Fibroblast of skin of back (primary cell): ENCODE results near the gene IFRD2.
"Not testable (repeated sequence)": the region's sequence is repeated elsewhere in the genome, so short reads cannot be mapped to it uniquely, and the experiment has no call there.

Experiments
- DNase-seq: peaks from one replicate; pipeline ENCODE4 v3.0.0-alpha.2; 2013

Gene IFRD2

DNA sequence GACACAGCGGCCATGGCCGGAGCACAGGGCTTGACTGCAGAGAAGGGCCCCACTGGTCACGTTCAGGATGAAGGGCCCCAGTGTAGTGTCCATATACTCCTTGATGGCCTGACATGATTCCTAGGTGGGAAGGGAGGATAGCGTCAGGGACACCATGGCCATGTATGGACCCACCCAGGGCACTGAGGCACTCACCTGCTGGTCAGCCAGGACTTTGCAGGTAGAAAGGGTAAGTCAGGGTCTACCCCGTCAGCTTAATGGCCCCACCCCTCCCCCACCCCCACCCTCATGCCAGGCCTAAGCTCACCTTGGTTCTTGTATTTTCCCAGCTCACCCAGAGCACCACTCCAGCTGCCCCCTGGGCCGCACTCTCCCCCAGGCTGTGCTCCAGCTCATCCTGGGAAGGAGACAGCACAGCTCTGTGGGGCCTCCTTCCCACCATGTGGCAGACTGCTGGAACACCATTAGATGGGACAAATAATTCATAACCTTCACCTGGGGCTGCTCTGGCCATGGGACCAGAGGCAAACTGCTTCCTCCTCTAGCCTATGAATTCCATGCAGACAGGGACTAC, 8.5 kb upstream of the IFRD2 start:
- no peak for DNase-seq

DNA sequence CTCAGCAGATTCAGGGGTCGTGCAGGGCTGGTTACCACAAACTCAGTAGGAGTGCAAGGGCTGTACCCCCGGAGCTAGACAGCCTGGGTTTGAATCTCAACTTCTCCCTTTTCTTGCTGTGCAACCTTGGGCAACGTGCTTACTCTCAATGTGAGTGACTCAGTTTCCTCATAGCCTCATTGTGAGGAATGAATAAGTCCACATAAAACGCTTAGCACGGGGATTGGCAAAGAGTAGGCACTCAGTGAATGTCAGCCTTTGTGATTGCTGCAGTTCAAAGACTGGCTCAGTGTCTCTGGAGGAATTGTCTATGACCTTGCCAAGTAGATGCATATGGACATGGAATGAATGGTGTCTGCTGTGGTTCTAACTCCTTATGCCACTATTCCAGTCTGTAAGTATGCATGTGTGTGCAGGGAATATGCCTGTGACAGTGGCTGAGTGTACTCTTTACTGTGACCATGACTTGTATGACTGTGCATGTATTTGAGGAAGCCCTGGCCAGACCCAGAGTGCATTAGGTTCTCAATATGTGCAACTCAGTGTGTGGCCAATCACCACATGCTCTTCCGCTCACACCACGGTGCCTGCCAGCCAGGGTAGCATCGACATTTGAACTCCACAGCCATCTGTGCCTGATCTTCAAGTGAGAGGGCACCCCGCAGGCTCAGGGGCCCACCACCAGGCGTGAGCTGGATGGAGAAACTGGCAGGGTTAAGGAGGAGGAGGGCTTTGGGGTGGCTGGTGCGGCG, 7.9 kb upstream of the IFRD2 start:
- DNase-seq, result peak; percentile 30

DNA sequence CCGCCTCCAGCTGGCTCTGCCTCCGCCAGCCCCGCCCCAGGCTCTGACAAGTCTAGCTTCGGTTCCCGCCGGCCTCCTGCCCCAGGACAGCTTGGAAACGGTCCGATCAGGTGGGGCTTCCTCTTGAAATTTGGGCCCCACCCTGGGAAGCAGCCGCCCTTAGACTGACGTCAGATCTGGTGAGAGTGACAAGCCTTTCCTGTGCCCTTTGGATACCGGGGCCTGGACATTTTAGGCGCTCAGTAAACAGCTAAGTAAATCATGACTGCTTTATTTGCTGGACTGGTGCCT, 7.4 kb upstream of the IFRD2 start:
- no peak for DNase-seq

DNA sequence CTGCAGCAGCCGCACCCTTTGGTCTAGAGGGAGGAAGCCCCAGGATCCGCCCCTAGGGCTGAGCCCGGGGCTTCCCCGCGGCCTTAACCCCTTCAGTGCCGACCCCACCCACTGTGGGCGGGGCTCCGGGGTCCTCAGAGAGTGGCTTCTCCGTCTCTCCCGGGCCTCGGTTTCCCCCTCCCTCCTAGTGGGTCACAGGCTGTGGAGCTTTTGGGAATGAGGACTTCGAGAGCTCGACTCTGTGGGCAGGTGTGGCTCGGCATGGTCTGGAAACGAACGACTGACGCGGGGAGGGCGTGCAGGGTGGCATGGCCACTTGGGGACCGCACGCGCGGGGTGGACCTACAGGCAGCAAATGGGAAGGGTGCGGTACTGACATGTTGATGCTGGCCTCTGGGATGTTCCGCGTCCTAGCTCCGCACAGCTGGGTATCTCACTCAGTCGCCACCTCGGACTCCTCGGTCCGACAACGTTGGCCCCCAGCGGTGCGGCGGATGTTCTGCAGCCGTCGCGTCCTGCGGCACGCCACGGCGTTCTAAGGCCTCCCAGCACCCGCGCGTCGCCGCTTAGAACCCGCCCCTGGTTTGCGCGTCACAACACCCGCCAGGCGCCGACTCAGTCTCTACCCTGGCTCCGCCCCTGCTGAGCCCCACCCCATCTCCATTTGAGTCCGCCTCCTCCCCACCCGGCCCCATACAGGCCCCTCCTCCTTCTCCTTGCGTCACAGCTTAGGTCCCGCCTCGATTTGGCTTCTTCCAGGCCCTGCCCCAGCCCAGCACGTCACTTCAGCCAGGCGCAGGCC, 6.8 kb upstream of the IFRD2 start, which contains the start of the genes HYAL3 and NAA80:
HYAL3 (minus strand) TSS at position 570 of the 802 bp plus-strand sequence. CDS start 3,803 bp downstream, outside the sequence.
NAA80 (minus strand) TSS at position 570 of the 802 bp plus-strand sequence. CDS start 1,942 bp downstream, outside the sequence.
- DNase-seq, result peak; percentile 99

DNA sequence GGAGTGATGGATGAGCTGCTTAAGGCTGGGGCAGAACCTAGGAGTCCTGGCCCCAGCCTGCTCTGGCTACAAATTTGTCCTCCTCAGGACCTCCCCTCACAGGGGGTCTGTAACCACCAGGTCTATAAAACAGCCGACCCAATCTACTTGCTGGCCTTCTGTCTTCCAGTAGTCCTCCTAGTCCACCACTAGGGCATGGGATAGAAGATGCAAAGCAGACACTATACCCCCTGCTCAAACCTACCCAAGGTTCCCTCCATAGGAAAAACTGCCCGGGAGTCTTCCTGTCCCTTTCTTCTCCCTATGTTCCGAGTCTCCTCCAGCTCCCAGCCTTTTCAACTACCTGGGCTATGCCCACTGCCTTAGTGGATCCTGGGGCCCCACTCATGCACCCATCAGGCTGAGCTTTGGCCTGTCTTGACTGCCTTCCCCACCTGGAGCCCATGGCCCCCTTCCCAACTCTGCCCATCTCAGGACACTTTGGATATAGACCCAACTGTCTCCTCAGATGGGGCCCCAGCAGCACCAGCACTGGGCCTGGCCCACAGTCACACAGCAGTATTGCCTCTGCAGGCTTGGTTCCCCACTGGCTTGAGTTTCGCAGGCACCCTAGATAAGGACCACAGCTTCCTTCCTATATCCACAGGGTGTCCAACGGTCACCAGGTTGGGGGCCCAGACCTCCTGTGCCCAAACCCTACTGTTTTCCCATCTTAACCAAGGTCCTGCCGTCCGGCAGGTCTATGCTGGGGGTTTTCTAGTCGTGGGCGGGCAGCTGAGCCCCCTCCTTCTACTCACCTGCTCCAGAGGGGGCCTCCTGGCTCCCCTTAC, 5.9 kb upstream of the IFRD2 start:
- no peak for DNase-seq

DNA sequence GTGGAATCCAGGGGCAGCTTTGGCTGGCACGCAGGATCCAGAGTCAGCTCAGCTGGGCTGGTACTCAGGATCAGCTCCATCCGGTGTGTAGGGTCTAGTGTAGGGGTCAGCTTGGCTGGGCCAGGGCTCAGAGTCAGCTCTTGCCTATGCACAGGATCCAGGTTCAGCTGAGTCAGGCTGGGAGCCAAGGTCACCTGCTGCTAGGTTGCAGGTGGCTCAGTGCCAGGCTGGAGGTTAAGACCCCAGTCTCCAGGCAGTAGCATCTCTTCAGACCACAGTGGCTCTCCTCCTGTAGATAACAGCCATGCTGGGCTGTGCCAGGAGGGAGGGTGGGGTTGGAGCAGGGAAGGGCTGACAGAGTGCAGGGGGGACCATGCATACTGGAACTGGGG, 5.2 kb upstream of the IFRD2 start:
- DNase-seq, result no peak

DNA sequence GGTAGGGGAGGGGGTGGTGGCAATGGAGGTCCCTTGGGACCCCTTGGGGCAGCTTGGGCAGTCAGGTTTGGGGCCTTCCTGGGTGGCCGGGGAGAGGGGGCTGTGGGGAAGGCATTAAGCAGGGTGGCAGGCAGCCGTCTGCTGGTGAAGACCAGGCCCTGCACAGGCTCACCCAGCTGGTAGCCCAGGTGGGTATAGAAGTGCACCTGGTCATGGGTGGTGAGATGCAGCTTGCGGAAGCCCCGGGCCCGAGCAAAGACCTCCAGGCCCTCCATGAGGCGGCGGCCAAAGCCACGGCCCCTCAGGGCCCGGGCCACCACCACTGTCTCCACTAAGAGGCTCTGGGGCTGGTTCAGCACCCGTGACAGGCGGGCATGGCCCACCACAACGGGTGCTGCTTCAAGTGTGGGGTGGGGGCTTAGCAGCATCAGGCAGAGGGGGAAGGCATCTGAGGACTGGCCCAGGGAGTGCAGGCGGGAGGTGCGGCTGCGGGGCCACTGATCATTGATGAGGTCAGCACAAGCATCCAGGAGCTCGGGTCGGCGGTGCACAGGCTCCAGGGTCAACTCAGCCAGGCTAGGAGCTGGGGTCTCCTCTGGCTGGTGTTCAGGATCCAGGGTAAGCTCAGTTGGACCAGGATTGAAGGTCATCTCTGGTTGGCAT, 4.6 kb upstream of the IFRD2 start:
- DNase-seq, result no peak

DNA sequence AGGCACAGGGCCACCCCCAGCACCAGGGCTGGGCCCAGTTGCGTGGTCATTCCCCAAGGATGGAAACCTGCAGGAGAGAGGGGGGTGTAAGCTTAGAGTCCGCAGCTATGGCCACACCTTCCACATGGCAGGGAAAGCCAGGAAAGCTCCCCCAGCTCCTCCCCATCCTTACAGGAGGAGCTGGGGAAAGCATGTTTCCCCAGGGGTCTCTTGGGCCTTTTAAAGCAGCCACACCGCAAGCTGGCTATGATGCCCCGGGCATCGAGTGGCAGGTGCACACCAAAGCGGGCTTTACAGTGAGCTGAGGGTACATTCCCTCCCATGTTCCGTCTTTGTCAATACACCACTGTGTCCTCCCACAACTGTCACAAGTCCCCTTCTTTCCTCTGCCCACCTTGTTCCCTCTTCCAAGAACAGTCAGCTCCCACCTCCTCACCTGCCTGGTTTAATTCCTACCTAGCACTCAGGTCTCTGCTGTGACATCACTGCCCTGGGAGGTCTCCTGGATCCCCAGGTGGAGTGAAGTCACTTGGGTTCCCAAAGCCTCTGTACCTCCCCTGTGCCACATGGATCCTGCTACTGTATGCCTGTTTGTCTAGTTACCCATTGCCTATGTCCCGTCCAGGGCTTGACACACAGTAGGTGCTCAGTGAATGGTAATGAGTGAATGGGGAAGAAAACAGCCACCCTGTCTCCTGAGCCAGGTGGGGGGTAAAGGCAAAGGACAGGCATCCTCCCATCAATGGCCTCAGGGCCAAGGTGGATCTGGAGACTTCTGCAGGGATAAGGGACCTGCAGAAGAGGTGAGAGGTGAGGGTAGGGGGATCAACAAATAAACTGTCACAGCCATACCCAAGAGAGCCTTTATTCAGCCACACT, 3.6 kb upstream of the IFRD2 start:
- DNase-seq, result no peak

DNA sequence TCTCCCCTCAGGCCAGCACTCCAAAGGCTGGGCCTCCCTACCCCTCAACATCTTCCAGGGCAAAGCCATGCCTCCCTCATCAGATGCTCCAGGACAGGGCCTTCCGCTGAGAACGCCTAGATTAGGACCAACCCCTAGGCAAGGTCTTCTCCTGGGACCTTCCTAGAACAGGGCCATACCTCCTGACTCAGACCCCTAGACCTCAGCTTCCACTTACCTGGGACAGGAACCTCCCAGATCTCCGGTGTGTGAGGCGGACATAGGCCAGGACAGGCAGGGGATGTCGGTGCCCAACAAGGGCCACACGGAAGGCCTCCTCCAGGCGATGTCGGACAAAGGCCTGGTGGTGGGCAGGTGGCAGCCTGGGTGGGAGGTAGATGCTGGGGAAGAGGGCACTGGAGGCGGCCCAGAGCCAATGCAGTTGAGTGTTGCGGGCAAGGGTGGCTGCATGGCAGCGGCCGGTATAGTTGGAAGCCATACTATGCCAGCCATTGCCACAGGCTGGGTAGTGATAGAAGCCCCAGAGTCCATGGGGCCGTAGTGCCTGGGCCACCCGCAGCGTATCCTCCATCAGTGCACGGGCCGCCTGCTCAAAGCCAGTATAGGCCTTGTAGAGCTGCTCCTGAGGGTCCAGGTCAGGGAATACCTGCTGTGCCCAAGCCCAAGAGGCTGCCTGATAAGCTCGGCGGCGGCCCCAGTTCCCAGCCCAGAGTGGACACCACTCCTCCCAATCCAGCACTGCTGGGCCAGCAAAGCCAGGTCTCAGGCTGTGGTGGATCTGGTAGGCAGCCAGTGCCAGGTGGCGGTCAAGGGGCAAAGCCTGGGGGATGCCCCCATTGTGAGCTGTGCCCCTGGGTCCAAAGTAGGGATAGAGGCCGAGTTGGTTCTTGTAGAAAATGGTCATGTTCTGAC, 2.5 kb upstream of the IFRD2 start:
- DNase-seq, result no peak

DNA sequence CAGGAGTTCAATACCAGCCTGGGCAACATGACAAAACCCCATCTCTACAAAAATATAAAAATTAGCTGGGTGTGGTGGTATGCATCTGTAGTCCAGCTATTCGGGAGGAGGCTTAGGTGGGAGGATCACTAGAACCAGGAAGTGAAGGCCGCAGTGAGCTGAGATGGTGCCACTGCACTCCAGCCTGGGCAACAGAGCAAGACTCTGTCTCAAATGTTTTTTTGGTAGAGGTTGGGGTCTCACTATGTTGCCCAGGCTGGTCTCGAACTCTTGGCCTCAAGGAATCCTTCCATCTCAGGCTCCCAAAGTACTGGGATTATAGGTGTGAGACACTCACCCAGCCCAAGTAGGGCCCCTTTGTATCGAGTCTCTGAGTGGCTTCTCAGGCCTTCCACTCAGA, 1.9 kb upstream of the IFRD2 start:
- DNase-seq, result no peak

DNA sequence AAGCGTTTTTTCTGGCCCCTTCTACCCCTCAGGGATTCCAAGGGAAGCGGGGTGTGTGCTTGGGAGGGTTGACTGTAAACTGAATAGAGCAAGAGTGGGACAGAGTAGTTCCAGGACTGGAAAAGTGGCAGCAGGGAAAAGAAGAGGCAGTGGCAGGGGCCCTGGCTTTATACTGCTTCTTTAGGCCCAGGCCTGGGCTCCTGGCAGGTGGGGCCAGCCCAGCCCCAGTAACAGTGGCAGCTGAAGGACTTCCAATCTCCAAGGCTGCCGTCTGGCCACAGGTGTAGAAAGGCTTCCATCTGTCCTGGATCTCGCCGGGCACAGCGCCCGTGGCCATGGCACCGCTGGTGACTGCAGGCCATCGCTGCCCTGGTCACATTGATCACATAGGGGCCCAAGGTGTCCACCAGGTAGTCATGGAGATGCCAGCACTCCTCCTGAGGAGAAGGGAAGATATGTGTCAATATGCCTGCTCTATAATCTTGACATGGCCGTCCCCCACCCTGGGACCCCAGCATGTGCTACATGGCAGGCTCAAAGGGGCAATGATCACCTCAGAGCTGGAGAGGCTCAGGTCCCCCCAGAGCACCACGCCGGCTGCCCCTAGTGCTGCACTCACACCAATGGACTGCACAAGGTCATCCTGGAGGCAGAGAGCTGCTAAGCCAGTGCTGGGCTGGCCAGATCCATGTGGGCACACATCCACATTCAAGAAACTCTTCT, 1.0 kb upstream of the IFRD2 start:
- no peak for DNase-seq

DNA sequence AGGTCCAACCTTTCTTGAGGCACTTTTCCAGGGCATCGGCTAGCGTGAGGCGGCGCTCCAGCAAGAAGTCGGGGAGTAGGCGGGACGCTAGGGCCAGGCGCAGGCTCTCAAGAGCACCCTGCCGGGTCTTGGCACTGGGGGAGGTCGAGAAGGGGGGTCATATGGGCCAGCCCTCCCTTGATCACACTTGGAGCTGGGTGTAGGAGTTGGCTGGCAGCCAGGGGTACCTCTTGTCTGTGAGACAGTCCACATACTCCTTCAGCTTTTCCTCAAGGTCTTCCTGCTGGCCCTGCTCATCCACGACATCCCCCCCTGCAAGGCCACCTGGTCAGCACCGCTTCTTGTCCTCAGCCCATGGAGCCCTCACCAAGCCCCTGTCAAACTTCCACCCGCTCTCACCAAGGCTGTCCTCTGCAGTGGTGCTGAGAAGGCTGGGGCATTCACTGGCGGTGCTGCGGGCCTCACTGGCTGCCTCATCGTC, 2.0 kb downstream of the IFRD2 start:
- no peak for DNase-seq

DNA sequence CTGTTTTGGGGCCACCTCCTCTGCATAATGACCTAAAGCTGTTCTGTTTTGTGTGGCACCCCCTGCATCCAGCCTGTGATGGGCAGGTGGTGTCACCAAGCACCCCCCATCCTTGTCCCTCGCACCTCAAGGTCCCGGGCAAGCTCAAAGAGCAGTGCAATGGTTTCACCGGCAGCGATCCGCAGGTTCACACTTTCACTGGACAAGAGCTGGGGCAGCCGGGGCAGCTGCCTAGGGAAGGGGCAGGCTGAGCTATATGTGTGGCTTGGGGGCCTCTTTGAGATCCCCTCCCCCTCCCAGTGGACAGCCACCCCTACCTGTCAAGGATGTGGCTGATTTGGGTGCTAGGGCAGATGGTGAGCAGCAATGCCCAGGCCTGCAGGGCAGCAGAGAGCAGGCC, 3.1 kb downstream of the IFRD2 start:
- no peak for DNase-seq

DNA sequence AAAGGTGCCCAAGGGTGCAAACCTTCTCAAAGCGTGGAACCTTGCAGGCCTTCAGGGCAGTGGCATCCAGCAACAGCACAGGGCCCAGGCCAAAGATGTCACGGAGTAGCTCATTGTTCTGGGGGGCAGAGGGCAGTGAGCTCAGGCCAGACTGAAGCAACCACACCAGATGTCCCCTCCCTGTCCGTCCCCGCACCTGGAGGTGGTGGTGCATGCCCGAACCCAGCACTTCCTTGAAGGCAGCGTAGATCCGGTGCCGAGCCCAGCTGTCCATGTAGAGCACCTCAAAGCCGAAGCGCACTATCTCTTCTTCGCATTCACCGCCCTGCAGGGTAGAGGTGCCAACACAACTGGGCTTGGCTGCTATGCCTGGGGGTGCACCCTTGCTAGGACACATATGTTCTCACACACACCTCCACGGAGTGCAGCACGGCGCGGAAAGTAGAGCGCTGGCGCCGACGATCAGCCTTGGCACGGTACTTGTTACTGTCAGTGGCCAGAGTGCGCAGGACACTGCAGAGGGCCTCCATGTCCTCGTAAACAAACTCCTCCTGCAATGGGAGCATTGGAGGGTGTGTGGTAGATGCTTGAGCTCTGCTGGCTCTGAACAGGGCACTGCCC, 3.7 kb downstream of the IFRD2 start:
- DNase-seq, result no peak

DNA sequence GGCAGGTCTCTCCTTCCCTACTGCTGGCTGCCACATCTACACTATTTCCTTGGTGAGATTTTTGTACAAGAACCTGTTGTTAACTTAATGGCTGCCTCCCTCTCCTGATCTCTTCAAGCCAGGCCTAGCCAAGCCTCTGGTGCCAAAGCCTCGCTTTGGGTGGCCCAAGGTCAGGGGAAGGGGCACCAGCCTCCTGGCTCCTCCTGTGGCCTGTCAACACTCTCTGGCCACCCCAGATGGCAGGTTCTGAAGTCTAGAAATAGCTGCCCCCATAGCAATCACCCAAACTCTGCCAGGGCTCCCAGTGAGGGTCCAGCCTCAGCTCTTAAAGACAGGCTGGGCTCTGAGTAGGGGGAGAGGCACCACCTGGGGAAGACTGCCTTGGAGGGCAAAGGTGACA, 5.0 kb downstream of the IFRD2 start:
- DNase-seq, result no peak

DNA sequence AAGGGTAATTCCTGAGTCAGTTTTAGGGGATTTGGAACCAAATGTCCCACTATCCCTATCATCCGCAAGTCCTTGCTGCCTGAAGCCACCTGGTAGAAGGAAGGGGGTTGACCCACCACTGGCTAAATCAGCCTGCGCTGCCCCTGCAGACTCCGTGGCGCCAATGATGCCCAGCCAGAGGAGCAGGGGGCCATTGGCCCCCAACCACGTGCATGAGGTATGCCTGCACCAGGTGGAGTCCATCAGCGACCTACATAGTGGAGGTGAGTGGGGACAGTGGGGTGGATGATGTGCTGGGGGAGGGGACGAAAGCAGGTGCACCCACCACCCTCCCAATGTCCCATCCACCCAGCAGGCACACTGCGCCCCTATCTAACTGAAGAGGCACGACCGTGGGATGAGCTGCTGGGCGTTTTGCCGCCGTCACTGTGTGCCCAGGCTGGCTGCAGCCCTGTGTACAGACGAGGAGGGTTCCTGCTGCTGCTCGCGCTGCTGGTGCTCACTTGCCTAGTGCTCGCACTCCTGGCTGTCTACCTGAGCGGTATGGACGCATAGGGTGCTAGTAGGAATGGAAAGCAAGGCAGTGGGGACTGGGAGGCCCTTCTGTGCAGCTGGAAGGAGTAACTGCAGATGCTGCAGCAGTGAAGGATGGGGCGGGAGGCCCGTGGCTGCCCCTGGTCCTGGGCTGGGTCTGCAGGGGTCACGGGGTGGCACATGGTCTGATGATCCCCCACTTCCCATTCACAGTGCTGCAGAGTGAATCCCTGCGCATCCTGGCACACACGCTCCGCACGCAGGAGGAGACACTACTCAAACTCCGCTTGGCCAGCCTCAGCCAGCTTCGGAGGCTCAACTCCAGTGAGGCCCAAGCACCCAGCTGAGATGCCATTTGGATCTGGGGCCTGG, 5.7 kb downstream of the IFRD2 start:
- no peak for DNase-seq

DNA sequence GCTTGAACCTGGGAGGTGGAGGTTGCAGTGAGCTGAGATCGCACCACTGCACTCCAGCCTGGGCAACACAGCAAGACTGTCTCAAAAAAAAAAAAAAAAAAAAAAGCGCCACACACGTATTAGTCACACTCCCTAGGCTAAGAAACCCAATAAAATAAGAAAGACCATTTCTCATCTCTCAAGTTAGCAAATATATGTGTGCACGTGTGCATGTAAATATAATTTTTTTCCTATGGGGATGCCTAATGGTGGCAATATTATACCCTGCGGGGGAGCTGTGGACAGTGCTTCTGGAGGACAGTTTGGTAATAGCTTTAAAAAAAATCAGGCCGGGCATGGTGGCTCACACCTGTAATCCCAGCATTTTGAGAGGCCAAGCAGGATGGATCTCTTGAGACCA, 8.1 kb downstream of the IFRD2 start:
- DNase-seq, result not testable (repeated sequence)
